Activated CD4-positive, alpha-beta T cell treated with anti-CD3 and anti-CD28 coated beads, Interleukin-2, amount 50 U/mL, for 4 hours (primary cell): ENCODE data around the gene BAG3.
A peak's percentile ranks its signal among the peaks of the same experiment; 100 is the strongest.
"Not testable (repeated sequence)": the region's sequence is repeated elsewhere in the genome, so short reads cannot be mapped to it uniquely, and the experiment has no call there.

Experiments
- DNase-seq, 2 experiments: peaks; one replicate each; pipeline ENCODE4 v3.0.0-alpha.2; 2020

BAG3 gene

GRCh38 chr10:119694608-119695007 is 43.4 kb downstream of the BAG3 start:
- DNase-seq = no peak

- DNase-seq = no peak
Observed at GRCh38 chr10:119700321-119700954, 49.3 kb downstream of the BAG3 start.

GRCh38 chr10:119701861-119702260 is 50.7 kb downstream of the BAG3 start:
- no peak for DNase-seq

- DNase-seq = no peak
Observed at GRCh38 chr10:119702583-119702982, 51.4 kb downstream of the BAG3 start.

GRCh38 chr10:119703903-119704508 is 52.8 kb downstream of the BAG3 start:
- no peak for DNase-seq

GRCh38 chr10:119705434-119705831 is 54.3 kb downstream of the BAG3 start:
- DNase-seq = no peak

GRCh38 chr10:119706521-119707278 is 55.5 kb downstream of the BAG3 start:
- no peak for DNase-seq

GRCh38 chr10:119707331-119707730 is 56.2 kb downstream of the BAG3 start:
- DNase-seq = peak in 1 of 2 experiments; percentile 22

GRCh38 chr10:119710935-119711334 is 59.8 kb downstream of the BAG3 start:
- not testable (repeated sequence) for DNase-seq

- no peak for DNase-seq
Observed at GRCh38 chr10:119713744-119714483, 62.7 kb downstream of the BAG3 start.

- DNase-seq = no peak
Observed at GRCh38 chr10:119714484-119714816, 63.3 kb downstream of the BAG3 start.

- DNase-seq = no peak
Observed at GRCh38 chr10:119715628-119716505, 64.7 kb downstream of the BAG3 start.

GRCh38 chr10:119723161-119723560 is 72.0 kb downstream of the BAG3 start:
- DNase-seq = no peak

- no peak for DNase-seq
Observed at GRCh38 chr10:119723624-119724023, 72.4 kb downstream of the BAG3 start.

- no peak for DNase-seq
Observed at GRCh38 chr10:119724593-119725516, 73.7 kb downstream of the BAG3 start.

GRCh38 chr10:119725517-119725827 is 74.3 kb downstream of the BAG3 start:
- no peak for DNase-seq

- DNase-seq = peak; percentile 100
Observed at GRCh38 chr10:119725828-119726675, 74.9 kb downstream of the BAG3 start, which contains the start of gene INPP5F. Gene INPP5F (plus strand): TSS chr10:119726050. CDS start chr10:119726263, 213 bp downstream.

GRCh38 chr10:119726676-119727261 is 75.6 kb downstream of the BAG3 start:
- DNase-seq = no peak
